ENCODE measurements around the gene BRMS1.

BRMS1 gene

DNA sequence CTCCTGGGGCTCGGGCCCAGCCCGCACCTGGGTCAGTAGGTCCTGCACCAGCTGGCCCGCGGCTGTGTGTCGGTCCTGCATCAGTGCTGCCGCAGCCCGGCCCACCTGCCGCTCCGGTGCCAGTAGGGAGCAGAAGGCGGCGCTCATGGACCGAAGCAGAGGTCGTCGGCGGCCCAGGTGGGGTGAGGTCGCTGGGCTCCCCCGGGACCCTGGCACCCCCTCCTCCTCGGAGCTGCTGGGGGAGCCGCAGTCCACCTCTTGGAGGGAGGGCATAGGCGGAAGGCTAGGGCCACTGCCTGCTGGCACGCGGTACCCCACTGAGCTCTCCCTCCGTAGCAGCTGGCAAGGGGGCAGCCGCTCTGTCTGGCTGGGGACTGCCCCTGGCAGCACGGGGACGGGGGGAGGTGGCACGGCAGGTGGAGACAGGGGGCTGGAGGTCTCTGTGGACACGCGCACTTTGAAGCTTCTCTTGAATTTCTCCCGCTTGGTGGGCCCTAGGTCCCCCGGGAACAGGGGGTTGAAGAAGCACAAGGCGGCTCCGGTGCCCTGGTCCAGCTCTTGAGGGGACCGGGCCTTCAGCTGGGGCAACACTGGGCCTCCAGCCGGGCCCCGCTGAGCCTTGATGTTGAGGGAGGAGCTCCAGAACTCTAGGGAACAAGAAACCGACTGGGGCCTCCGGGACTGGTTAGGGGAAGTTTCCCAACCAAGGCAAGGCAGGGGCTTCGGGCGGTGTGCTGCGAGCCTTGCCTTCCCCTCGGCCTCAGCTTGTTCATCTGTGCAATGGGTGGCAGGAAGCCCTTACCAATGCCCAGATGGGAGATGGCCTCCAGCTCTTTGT, 10.1 kb downstream of the BRMS1 start:
- no peak for TF ChIP-seq FOXP2 (optimal IDR thresholded peaks at IDR 0.05; ENCODE audit: control extremely low read depth, extremely low read length, insufficient read depth)
- no peak for TF ChIP-seq POLR2AphosphoS5 (IDR thresholded peaks at IDR 0.05; ENCODE audit: borderline replicate concordance, low read depth, low read length)
- no peak for TF ChIP-seq EZH2 (IDR thresholded peaks at IDR 0.05)
- no peaks in the 10 kb centered on the region; the same call in 1 of the 2 replicates for H3K36me3 ChIP-seq (ENCODE audit: insufficient read depth, low read length)
- no peak overlapping the region for H3K4me3 ChIP-seq
- H3K9me3 ChIP-seq (ENCODE audit: low read depth, low read length): no peaks in the 10 kb centered on the region
- no peak for DNase-seq (ENCODE audit: low read depth, low spot score)
- H3K9ac ChIP-seq (ENCODE audit: insufficient read length): no peak overlapping the region
- no peak overlapping the region for H3K27ac ChIP-seq

DNA sequence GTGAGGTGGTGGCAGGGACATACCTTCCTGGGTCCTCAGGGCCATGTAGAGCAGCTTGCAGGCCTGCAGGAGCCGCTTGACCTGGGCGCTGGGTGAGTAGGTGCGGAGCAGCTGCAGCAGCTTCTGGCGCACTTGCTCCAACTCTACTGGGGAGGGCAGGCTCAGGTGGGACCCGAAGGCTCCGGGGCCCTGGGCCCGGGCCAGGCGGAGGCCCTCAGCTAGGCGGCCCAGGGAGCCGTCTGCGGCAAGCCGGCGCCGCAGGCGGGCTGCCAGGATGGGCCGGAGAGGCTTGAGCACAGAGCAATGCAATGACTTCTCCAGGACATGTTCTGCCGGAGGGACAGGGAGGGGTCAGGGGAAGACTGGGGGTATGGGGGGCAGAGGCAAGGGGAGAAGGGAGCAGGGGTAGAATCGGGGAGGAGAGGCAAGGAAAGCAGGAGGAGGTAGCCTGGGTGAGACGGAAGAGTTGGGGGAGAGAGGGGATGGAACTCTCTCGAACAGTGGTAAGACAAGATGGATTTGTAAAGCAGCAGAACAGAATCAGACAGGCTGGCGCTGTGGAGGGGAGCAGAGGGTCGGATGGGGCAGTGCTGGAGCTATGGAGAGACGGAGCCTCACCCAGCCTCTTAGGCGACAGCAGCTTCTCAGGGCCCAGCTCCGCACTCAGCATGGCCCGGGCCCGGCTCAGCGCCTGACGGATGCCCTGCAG, 10.9 kb downstream of the BRMS1 start:
- Histone ChIP-seq H3K9ac (ENCODE audit: insufficient read length) (no peak overlapping the region), H3K9me3 (ENCODE audit: low read depth, low read length) (no peaks in the 10 kb centered on the region), H3K36me3 (ENCODE audit: insufficient read depth, low read length) (no peaks in the 10 kb centered on the region; the same call in 1 of the 2 replicates), H3K4me3 (no peak overlapping the region), H3K27ac (no peak overlapping the region)
- DNase-seq (ENCODE audit: low read depth, low spot score): no peak
- no peak for TF ChIP-seq EZH2 (IDR thresholded peaks at IDR 0.05)
- no peak for TF ChIP-seq FOXP2 (optimal IDR thresholded peaks at IDR 0.05; ENCODE audit: control extremely low read depth, extremely low read length, insufficient read depth)
- no peak for TF ChIP-seq POLR2AphosphoS5 (IDR thresholded peaks at IDR 0.05; ENCODE audit: borderline replicate concordance, low read depth, low read length)

- Histone ChIP-seq H3K9ac (ENCODE audit: insufficient read length) (no peak overlapping the region), H3K36me3 (ENCODE audit: insufficient read depth, low read length) (no peaks in the 10 kb centered on the region; the same call in 1 of the 2 replicates), H3K4me3 (no peak overlapping the region), H3K27ac (no peak overlapping the region), H3K9me3 (ENCODE audit: low read depth, low read length) (no peaks in the 10 kb centered on the region)
- no peak for DNase-seq (ENCODE audit: low read depth, low spot score)
- TF ChIP-seq EZH2 (IDR thresholded peaks at IDR 0.05): no peak
- TF ChIP-seq FOXP2 (optimal IDR thresholded peaks at IDR 0.05; ENCODE audit: control extremely low read depth, extremely low read length, insufficient read depth): no peak
- no peak for TF ChIP-seq POLR2AphosphoS5 (IDR thresholded peaks at IDR 0.05; ENCODE audit: borderline replicate concordance, low read depth, low read length)
Observed at GRCh38 chr11:66333220-66333877, 11.6 kb downstream of the BRMS1 start.

DNA sequence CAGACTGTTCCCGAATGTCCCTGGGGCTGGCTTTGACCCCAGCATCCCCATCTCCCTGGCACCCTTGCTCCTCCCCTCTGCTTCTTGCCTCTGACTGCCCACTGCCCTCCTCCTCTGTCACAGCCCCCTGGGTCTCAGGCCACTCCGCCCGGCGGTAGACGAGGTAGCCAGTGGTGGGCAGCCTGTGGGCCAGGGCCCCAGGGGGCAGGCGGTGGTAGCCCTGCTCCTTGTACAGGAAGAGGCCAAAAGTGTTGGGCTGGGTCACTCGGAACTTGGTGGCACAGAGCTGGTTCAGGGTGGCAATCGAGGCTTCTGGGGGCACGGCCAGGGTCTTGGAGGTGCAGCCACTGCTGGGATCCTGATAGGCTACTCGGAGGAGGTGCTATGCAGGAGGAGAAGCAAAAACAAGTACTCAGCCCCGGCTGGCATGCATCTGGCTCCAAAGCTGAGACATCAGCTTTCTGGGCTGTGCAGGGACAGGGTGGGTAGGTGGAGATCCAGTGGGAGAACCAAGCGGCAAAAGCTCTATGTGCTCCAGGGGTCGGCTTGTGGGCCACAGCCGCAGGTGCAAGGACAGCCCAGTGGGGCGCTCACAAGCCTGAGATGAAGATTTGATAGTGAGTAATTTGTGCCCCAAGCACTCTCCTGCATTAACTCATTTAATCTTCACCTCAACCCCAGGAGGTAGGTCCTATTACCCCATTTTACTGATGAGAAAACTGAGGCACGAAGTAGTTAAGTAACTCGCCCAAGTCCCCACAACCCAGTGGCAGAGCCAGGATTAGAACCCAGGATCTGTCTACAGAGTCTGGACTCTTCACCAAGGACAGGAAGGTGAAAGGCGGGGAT, 12.3 kb downstream of the BRMS1 start:
- TF ChIP-seq FOXP2 (optimal IDR thresholded peaks at IDR 0.05; ENCODE audit: control extremely low read depth, extremely low read length, insufficient read depth) (no peak), POLR2AphosphoS5 (IDR thresholded peaks at IDR 0.05; ENCODE audit: borderline replicate concordance, low read depth, low read length) (no peak), EZH2 (IDR thresholded peaks at IDR 0.05) (no peak)
- DNase-seq (ENCODE audit: low read depth, low spot score): no peak
- H3K9me3 ChIP-seq (ENCODE audit: low read depth, low read length): no peaks in the 10 kb centered on the region
- no peak overlapping the region for H3K27ac ChIP-seq
- H3K4me3 ChIP-seq: no peak overlapping the region
- no peak overlapping the region for H3K9ac ChIP-seq (ENCODE audit: insufficient read length)
- no peaks in the 10 kb centered on the region; the same call in 1 of the 2 replicates for H3K36me3 ChIP-seq (ENCODE audit: insufficient read depth, low read length)

DNA sequence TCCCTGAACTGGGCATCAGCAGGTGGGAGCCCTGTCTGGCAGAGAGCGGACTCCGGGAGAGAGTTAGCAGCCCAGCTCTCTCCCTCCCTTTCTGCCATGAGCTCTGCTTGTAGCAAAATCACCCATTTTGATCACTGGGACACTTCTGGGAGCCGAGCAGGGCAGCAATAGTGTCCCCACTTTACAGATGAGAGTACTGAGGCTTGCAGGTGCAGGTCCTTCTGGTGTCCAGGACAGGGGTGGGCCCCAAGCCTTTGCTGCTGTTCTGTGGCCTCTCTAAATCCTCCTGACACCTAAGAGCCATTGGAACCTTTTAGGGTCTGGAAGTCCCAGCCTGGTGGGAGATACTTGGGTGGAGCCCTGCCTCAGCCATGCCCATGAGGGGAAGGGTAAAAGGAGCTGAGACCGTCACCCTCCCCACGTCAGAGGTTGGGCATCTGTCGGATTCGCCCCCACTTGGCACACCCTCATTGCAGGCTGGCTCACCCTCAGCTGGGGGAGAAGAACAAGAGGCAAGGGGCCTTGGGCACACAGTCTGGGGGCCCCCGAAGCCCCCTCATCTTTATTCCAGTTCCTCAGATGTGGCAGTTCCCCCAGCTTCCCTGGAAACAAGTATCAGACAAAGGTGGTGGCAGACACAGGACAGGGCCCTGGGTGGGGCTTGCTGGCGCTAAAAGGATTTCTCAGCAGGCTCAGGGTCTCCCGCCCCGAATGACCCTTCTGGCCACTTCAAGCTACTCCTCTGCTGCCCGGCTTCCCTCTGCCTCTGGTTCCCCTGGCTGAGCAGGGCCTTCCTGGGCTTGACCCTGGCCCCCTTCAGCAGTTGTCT, 13.1 kb downstream of the BRMS1 start:
- TF ChIP-seq POLR2AphosphoS5 (IDR thresholded peaks at IDR 0.05; ENCODE audit: borderline replicate concordance, low read depth, low read length): no peak
- no peak for TF ChIP-seq FOXP2 (optimal IDR thresholded peaks at IDR 0.05; ENCODE audit: control extremely low read depth, extremely low read length, insufficient read depth)
- TF ChIP-seq EZH2 (IDR thresholded peaks at IDR 0.05): no peak
- no peaks in the 10 kb centered on the region for H3K9me3 ChIP-seq (ENCODE audit: low read depth, low read length)
- no peak overlapping the region for H3K4me3 ChIP-seq
- no peak overlapping the region for H3K27ac ChIP-seq
- DNase-seq (ENCODE audit: low read depth, low spot score): no peak
- no peaks in the 10 kb centered on the region for H3K36me3 ChIP-seq (ENCODE audit: insufficient read depth, low read length)
- no peak overlapping the region for H3K9ac ChIP-seq (ENCODE audit: insufficient read length)

DNA sequence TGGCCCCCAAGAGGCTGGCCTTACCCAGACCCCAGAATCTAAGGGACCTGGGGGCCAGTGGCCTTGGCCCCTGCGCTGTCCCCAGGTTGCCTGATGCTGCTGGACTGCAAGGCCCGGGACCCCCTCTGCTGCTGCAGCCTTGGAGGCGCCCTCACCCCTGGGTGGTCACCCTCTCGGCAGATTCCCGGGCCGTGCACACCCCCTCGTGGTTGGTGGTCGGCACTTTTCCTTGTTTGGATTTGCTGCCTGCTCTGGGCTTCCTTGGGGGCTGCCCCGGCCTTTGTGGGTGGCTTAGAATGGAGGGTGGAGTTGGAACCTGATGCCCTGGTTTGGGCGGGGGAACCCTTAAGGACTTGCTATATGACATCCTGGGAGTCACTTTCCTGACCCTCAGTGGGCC, 14.0 kb downstream of the BRMS1 start:
- TF ChIP-seq EZH2 (IDR thresholded peaks at IDR 0.05) (no peak), POLR2AphosphoS5 (IDR thresholded peaks at IDR 0.05; ENCODE audit: borderline replicate concordance, low read depth, low read length) (no peak), FOXP2 (optimal IDR thresholded peaks at IDR 0.05; ENCODE audit: control extremely low read depth, extremely low read length, insufficient read depth) (no peak)

GRCh38 chr11:66329165-66329673, 15.7 kb downstream of the BRMS1 start:
- TF ChIP-seq EZH2 (IDR thresholded peaks at IDR 0.05): no peak
- TF ChIP-seq FOXP2 (optimal IDR thresholded peaks at IDR 0.05; ENCODE audit: control extremely low read depth, extremely low read length, insufficient read depth): no peak
- TF ChIP-seq POLR2AphosphoS5 (IDR thresholded peaks at IDR 0.05; ENCODE audit: borderline replicate concordance, low read depth, low read length): no peak
- no peak for DNase-seq (ENCODE audit: low read depth, low spot score)
- Histone ChIP-seq H3K4me3 (no peak overlapping the region), H3K27ac (no peak overlapping the region), H3K9ac (ENCODE audit: insufficient read length) (no peak overlapping the region), H3K36me3 (ENCODE audit: insufficient read depth, low read length) (no peaks in the 10 kb centered on the region), H3K9me3 (ENCODE audit: low read depth, low read length) (no peaks in the 10 kb centered on the region)

More for the DNA sequence above, 14.0 kb downstream of the BRMS1 start:
- DNase-seq (ENCODE audit: low read depth, low spot score): no peak
- Histone ChIP-seq H3K36me3 (ENCODE audit: insufficient read depth, low read length) (no peaks in the 10 kb centered on the region), H3K27ac (no peak overlapping the region), H3K9ac (ENCODE audit: insufficient read length) (no peak overlapping the region), H3K9me3 (ENCODE audit: low read depth, low read length) (no peaks in the 10 kb centered on the region), H3K4me3 (no peak overlapping the region)

All from SK-N-MC (cell line).